Breast epithelium (tissue), 3 donors: ENCODE data around the gene RUNX3.

ENCODE experiments used
- POLR2A ChIP-seq: fragments of 450-650 bp; IDR thresholded peaks from one replicate; pipeline ENCODE4 v1.6.1; 2016; ENCODE audit warnings: antibody characterized with exemption, mild to moderate bottlenecking, moderate library complexity
- POLR2AphosphoS5 ChIP-seq, 3 donors: sonication (generic); formaldehyde crosslinking; IDR thresholded peaks; one replicate each; pipeline ENCODE4 v1.6.1; 2017; ENCODE audit warnings: antibody characterized with exemption in 3 of 3
- TF ChIP-seq, protein P1 (sequence below), 3 donors: fragments of 450-650 bp; IDR thresholded peaks; one replicate each; pipeline ENCODE4 v1.5.1; 2016 to 2017; ENCODE audit warnings: antibody characterized with exemption in 3 of 3, mild to moderate bottlenecking in 3 of 3, moderate library complexity in 3 of 3

DNA sequence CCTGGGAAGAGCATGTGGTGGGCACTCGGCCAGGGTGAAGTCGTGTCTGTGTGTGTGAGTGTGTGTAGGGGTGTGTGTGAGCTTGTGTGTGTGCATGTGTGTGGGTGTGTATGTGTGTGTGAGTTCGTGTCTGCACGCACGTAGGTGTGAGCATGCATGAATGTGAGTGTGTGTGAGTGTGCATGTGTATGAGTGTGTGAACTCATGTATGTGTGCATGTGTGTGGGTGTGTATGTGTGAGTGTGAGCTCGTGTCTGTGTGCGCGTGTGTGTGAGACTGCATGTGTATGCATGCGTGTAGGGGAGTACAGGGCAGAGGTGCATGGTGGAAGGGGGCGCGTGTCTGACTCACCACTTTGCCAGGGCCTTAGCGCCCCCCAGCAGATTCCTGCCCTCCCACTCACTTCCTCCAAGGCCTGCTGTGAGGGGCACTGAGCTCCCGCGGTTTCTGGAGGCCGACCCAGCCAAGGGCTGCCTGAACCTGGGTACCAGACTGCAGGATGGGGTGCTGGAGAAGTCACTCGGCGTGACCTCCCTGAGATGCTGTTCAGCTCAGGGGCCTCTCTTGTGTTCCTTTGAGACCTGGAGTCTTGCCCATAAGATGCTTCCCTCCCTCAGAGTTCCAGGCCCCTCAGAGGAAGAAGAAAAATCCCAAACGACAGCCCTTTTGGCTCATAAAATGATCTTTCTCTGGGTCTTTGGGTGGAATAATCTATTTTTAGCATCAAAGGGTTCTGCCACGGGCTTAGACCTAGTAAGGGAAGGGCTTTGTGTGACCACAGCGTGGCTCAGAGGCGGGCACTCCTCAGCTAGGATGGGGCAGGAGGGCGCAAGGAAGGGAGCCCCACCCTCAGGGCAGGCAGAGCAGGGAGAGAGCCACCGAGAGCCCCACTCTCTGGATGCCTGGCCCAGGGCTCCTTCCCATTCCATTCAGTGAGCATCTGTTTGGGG is 41.1 kb upstream of the RUNX3 start:
- TF ChIP-seq POLR2A (no peak), POLR2AphosphoS5 (IDR thresholded peaks at IDR 0.05) (no peak)
- TF ChIP-seq, protein P1, sequence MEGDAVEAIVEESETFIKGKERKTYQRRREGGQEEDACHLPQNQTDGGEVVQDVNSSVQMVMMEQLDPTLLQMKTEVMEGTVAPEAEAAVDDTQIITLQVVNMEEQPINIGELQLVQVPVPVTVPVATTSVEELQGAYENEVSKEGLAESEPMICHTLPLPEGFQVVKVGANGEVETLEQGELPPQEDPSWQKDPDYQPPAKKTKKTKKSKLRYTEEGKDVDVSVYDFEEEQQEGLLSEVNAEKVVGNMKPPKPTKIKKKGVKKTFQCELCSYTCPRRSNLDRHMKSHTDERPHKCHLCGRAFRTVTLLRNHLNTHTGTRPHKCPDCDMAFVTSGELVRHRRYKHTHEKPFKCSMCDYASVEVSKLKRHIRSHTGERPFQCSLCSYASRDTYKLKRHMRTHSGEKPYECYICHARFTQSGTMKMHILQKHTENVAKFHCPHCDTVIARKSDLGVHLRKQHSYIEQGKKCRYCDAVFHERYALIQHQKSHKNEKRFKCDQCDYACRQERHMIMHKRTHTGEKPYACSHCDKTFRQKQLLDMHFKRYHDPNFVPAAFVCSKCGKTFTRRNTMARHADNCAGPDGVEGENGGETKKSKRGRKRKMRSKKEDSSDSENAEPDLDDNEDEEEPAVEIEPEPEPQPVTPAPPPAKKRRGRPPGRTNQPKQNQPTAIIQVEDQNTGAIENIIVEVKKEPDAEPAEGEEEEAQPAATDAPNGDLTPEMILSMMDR (IDR thresholded peaks at IDR 0.05) = no peak
